Cardiac fibroblast (primary cell): Measurements from ENCODE around the gene MICAL3.

Experiments used
- DNase-seq, 2 donors: peaks; one replicate each; pipeline versions ENCODE4 v3.0.0 to v3.0.0-alpha.2; 2010; ENCODE audit warnings: low read depth in 2 of 2
- H3K4me3 ChIP-seq, 2 donors: replicated peaks in 1 of 2; 1 replicate in 1 of 2; 2 replicates in 1 of 2; pipeline ENCODE4 v1.5.1; 2011; ENCODE audit warnings: low read depth in 2 of 2, low read length in 2 of 2, mild to moderate bottlenecking in 2 of 2, moderate library complexity in 1 of 2
- TF ChIP-seq, protein P1 (sequence below): IDR thresholded peaks from one replicate; pipeline ENCODE4 v1.5.1; 2011; ENCODE audit warnings: low read depth, mild to moderate bottlenecking, low read length, inconsistent platforms

The MICAL3 gene

DNA sequence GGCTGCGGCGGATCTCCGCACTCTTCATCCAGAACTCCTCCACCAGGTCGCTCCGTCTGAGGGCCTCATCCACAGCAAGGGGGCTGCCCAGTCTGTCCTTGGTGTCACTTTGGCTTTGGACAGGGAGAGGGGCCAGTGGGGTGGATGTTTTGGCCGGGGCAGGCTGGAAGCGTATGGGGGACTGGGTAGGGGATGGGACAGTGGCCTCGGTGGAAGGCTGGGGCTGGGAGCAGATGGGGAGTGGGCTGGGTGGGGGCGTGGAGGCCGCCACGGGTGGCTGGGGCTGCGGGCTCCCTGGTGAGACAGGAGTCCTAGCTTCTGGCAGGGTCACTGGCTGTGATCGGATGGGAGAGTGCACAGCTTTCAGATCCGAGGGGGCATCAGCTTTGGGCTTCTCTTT lies 205.7 kb downstream of the MICAL3 start:
- TF ChIP-seq, protein P1, sequence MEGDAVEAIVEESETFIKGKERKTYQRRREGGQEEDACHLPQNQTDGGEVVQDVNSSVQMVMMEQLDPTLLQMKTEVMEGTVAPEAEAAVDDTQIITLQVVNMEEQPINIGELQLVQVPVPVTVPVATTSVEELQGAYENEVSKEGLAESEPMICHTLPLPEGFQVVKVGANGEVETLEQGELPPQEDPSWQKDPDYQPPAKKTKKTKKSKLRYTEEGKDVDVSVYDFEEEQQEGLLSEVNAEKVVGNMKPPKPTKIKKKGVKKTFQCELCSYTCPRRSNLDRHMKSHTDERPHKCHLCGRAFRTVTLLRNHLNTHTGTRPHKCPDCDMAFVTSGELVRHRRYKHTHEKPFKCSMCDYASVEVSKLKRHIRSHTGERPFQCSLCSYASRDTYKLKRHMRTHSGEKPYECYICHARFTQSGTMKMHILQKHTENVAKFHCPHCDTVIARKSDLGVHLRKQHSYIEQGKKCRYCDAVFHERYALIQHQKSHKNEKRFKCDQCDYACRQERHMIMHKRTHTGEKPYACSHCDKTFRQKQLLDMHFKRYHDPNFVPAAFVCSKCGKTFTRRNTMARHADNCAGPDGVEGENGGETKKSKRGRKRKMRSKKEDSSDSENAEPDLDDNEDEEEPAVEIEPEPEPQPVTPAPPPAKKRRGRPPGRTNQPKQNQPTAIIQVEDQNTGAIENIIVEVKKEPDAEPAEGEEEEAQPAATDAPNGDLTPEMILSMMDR, result no peak
- no peak for DNase-seq
- no peak overlapping the region for H3K4me3 ChIP-seq

DNA sequence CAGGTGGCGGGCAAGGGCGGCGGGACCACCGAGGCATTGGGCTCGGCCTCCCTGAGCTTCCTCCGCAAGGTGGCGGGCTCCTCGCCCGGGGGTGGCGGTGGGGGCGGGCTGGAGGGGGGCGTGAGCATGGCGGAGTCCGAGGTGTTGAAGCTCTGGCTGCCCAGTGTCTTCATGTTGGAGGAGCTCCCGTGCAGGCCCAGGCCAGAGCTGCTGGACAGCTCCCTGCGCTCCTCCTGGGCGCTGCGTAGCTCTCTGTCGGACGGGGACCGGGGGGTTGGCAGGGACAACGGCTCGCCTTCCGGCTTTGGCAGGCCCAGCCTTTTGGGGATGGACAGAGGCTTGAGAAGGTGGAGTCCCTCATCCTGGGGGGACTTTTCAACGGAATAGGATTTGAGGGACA lies 206.2 kb downstream of the MICAL3 start:
- H3K4me3 ChIP-seq, result no peak overlapping the region
- DNase-seq, result no peak
- TF ChIP-seq, protein P1, result no peak

DNA sequence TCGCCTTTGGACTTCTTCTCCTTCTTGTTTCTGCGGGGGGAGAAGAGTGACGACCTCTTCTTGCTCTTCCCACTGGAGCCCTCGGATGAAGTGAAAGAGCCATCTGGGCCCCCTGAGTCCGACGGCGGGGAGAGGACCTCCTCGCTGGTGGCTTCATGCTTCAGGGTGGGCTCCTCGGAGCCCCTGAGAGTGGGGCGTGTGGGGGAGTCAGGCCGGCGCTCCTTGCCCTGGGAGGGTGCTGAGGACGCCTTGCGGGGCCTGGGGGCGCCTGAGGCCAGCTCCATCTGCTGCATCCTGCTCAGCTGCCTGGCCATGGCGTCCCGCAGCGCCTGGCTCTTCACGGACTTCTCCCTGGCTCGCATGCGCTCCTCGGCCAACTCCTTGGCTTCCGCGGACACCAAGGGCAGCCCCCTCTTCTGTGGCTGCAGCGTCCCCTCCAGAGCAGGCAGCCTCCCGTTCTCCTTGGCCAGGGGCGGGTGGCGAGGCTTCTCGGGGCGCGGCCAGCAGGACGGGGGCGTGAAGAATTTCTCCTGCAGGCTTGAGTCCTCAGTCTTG lies 206.8 kb downstream of the MICAL3 start:
- TF ChIP-seq, protein P1, result no peak
- no peak overlapping the region for H3K4me3 ChIP-seq
- DNase-seq, result no peak

DNA sequence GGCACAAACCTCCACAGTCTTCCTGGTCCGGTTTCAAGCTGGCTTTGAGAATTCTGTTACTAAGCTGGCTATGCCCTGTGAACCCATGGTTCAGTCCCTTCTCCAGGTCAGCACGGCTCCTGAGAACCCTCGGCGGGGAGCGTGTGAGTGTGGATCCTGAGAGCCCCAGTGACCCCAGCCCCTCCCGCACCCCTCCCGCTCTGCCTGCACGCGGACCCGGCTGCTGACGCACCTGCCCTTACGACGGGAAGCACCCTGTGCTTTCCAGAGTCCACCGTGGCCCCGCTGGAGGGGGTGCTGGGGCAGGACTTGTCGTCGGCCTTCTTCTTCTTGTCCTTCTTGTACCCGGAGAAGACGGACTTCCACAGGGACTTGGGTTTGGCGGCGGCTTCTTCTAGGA lies 207.3 kb downstream of the MICAL3 start:
- no peak overlapping the region for H3K4me3 ChIP-seq
- no peak for DNase-seq
- TF ChIP-seq, protein P1, result no peak

DNA sequence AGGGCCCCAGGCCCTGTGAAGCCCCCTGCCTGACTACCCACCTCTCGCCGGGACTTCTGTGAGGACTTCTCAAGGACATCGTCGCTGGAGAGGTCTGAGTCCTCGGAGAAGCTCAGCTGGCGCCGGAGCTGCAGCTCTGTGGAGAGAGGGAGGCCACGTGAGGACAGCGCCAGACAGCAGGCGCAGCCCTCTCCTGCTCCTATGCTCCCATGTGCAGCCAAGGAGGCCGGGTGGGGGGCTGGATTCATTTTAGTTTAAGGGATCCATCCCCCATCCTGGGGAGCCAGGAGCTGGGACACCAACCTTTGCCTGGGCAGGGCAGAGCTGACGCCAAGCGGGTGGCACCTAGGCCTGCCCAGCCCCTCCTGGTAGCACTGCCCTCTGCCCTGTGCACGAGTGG lies 207.7 kb downstream of the MICAL3 start:
- TF ChIP-seq, protein P1, result no peak
- H3K4me3 ChIP-seq, result no peak overlapping the region
- DNase-seq, result no peak

DNA sequence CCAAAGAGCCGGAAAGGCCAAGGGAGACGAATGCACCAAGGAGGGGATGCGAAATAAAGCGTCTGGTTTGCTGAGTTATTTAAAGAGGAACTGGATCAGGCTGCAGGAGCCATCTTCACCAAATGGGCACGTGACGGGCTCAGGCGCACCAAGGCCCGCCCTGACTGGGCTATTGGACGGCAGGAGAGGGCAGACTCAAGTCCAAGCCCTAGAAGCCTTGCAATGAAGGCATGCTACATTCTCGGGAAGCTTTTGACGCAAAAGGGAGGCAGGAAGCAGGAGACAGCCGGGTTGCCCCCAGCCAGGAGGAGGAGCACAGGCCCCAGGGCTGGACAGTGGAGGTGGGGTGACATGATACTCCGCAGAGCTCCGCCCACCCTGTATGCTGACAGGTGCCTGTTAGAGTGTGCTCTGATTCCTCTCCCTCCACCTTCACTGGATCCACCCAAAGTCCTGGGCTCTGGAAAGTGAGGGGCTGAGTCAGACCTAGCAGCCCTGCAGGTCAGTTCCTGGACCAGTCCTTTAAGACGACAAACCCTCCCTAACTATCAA lies 208.6 kb downstream of the MICAL3 start:
- no peak overlapping the region for H3K4me3 ChIP-seq
- TF ChIP-seq, protein P1, result no peak
- DNase-seq, result no peak

DNA sequence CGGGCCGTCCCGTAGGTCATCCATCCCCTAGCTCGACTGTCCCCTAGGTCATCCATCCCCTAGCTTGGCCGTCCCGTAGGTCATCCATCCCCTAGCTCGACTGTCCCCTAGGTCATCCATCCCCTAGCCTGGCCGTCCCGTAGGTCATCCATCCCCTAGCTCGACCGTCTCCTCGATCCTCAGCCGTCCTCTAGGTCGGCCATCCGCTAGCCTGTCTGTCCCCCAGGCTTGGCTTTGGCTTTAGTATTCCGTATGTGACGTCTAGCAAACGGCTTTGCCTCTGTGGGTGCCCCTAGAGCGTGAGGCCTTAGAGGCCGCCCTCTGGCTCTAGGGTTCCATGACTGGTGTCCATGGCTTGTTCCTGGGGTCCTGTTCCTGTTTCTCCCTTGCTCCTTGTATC lies 209.5 kb downstream of the MICAL3 start:
- no peak for DNase-seq
- TF ChIP-seq, protein P1, result no peak
- no peak overlapping the region for H3K4me3 ChIP-seq
